CMK (cell line): ENCODE results near the gene SAMD10.

Source experiments
- DNase-seq: peaks from one replicate; pipeline ENCODE4 v3.0.0-alpha.2; 2010; ENCODE audit warnings: low read depth

SAMD10 gene

DNA sequence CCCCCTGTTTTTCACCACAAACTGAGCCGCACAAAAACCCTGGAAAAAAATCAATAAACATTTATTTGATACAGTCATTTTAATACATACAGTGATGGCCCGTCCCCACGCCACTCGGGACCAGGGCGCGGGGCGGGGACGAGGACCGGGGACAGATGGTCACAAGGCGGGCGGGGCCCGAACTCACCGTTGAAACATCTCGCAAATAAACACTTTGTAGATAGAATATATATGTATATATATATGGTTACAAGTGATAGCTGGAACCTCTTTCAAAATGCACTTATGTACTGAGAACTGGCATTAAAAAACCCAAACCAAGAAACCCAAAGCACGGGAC is 22.8 kb downstream of the SAMD10 start:
- DNase-seq, result no peak

DNA sequence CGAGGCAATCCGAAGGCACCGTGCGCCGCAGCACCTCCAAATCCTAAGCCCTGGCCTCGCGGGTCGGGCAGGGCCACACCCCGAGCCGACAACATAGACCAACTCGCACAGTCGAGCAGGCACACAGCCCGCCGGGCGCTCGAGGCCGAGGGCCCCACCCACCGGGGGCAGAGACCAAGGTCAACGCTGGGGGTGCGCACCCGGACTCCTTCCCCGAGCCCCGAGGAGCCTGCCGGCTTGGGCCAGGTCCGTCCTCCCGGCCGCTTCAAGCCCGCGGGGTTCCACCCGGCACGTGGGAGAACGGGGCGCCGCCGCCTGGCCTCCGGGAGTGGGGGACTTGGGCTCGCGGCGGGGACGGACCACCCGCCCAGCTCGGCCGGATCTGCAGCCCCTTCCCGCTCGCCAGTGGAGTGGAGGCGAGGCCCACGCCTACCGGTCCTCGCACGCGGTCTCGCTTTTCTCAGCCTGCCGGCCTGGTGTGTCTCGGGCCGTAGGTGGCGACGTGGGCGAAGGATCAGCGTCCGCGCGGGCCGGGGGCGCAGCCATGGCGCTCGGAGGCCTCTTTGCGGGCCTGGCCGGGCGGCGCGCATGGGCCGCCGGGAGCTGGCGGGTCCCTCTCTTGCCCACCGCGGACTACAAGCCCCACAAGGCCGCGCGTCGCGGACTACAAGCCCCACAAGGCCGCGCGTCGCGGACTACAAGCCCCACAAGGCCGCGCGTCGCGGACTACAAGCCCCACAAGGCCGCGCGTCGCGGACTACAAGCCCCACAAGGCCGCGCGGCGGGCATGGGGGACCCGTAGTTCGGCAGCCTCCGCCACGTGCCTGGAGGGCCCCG is 23.4 kb downstream of the SAMD10 start, which contains the start of gene UCKL1:
Gene UCKL1 (minus strand): TSS at position 590 of the 837 bp plus-strand sequence. CDS start 44 bp downstream, at position 546.
- peak; percentile 77 for DNase-seq

GRCh38 chr20:63955281-63955826 is 24.1 kb downstream of the SAMD10 start:
- no peak for DNase-seq

GRCh38 chr20:63953764-63954429 is 25.5 kb downstream of the SAMD10 start:
- DNase-seq, result no peak

DNA sequence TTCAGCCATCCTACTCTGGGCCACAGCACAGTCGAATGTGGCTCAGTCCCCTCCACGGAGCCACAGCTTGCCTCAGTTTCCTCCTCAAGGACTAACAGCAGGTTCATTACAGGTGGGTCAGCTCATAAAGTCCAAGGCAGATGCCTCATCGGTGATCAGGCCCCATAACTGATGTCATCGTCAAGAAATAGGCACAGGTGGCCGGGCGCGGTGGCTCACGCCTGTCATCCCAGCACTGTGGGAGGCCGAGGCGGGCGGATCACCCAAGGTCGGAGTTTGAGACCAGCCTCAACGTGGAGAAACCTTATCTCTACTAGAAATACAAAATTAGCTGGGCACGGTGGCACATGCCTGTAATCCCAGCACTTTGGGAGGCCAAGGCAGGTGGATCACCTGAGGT is 26.7 kb downstream of the SAMD10 start:
- DNase-seq, result no peak

DNA sequence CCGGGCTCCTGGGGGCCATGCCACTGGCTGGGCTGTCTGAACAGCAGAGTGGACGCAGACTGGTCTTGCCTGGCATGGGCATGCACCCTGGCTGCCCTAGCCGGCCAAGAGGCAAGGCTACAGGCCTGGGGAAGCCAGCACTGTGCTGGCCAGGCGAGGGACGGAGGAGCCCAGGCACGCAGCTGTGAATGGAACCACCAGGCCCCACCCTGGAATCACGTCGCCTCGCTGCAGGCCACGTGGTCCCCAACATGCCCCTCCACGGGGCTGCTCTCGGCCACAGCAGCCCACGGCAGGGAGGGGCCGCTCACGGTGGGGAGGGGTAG is 27.3 kb downstream of the SAMD10 start:
- no peak for DNase-seq

- DNase-seq, result no peak
Observed at GRCh38 chr20:63951398-63952209, 27.8 kb downstream of the SAMD10 start.

DNA sequence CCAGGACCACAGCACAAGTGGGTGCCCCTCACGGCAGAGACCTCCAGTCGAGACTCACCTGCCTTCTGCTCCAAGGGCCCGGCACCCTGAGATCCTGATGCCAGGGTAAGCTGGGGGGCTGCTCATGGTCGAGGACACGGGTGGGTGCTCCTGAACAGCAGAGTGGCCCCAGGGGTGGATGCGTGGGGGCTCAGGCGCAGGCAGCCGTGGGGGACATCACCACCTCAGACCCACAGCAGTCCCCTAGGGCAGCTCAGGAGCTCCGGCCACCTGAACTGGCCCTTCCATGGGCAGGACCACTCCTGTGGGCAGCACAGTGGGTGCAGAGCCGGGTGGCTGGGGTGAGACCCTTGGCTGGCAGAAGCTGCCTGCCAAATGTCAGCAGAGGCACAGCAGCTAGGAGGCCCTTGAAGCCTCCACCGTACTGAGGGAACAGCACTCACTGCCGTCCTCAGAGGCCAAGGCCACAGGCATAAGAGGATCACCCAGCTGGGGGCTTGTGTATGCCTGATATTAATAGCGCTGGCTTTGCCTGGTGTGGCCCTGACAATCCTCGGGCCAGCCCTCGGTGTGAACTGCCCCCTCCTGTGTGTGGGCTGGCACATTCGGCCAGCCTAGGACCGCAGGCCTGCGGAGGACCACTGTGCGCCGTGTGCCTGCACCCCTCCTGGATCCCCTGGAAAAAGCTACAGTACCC is 28.6 kb downstream of the SAMD10 start:
- no peak for DNase-seq

GRCh38 chr20:63947638-63948456 is 31.6 kb downstream of the SAMD10 start:
- DNase-seq, result no peak

- DNase-seq, result no peak
Observed at GRCh38 chr20:63946986-63947637, 32.3 kb downstream of the SAMD10 start.

DNA sequence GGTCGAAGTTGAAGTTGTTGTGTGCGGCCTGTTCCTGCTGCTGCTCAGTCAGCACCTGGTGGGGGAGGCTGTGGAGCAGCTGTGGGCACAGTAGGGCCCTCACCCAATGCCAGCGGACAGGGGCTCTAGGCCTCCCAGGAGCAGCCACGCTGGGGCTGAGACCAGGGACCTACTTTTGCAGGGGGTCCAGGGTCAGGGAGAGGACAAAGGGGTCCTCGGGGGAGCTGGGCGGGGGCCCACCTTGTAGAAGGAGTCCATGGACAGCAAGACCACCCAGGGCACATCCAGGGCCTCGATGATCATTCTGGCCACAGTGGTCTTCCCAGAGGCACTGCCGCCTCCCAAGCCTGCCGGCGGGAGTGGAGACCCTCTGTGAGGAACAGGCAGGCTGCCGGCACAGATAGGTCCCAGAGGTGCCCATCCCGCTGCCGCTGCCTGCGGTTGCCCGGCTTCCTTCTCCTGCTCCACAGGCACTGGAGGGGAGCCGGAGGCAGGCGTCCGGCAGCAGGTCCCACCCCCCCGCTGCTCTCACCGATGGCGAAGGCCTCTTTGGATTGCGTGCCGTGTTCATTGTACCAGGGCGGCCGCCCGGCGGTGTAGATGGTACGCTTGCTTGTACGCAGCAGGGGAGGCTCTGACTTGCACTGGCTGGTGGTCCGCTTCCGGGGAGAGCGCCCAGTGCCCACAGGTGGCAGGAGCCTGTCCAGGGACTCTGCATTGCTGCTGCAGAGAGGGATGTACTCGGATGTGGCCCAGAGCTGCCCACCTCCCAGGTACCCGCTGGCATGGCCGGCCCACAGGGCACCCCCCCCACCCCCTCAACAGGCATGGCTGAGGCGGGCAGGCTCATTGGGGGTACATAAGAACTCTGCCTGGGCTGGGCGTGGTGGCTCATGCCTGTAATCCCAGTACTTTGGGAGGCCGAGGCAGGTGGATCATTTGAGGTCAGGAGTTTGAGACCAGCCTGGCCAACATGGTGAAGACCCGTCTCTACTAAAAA is 33.2 kb downstream of the SAMD10 start:
- no peak for DNase-seq

DNA sequence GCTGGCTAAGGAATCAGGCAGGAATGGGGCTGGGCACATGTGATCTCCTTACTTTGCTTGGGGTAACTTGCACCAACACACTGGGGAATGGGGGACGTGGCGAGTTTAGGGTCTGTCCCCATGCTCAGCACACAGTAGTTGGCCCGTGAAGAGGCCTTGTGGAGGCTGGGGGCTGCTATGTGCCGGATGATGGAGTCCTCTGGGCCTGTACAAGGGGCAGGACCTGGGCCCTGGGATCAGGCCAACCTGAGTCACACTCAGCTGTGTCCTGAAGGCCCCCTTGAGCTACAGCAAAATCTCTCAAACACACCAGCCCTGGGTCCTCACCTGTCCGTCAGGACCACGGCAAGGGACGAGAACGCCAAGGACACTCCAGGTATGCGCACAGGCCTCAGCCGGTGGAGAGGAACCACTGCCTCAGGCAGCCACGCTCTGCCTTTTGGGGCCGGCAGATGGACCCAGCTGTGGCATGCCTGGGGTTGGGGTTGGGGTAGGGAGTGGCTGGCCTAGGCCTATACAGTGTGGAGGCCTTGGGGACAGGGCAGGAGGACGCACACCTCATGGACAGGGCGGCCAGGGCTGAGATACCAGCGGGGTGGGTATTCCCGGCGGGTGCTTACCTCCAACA is 34.3 kb downstream of the SAMD10 start:
- DNase-seq, result no peak

DNA sequence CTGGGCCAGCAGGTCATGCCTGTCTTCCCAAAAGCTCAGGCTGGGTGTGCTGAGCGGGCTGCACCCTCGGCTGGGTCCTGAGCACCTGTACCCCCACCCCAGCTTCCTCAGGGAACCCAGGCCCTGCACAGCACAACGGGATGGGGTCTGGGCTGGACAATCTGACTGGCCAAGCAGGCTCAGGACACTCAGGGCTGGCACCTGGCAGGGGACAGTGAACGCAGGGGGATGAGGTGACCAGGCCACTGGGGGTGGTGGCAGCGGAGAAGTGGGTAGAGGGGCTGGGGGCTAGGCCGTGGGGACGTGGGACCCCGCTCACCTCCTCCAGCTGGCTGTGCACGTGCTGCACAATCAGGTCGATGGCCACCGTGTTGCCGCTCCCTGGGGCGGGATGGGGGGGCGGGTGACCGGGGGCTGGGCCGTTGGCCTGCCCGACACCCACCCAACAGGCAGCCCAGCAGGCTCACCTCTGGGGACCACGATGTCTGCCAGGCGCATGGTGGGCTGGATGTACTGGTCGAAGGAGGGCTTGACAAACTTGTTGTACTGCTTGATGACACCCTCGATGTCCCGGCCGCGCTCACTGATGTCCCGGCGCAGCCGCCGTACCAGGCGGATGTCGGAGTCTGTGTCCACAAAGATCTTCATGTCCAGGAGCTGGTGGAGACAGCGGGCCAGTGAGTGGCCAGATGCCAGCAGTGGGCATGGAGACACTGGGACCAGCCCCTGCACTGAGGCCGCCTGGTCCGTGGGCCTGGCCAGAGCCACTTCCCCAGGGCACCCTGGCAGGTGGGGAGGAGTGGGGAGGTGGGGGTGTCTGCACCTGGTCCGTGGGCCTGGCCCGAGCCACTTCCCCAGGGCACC is 35.1 kb downstream of the SAMD10 start:
- DNase-seq, result no peak

DNA sequence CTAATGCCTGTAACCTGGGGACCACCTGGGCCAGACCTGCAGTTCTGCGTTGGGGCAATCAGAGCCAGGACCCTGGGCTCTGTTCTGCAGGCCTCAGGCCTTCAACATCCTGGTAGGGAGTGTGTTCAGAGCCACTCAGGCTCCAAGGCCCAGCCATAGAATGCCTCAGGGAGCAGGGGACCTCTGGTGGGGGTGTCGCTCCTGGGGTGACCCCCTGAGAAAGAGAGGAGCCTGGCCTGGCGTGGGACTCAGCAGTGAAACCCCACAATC is 35.7 kb downstream of the SAMD10 start:
- DNase-seq, result no peak

GRCh38 chr20:63942969-63943807 is 36.3 kb downstream of the SAMD10 start:
- no peak for DNase-seq

DNA sequence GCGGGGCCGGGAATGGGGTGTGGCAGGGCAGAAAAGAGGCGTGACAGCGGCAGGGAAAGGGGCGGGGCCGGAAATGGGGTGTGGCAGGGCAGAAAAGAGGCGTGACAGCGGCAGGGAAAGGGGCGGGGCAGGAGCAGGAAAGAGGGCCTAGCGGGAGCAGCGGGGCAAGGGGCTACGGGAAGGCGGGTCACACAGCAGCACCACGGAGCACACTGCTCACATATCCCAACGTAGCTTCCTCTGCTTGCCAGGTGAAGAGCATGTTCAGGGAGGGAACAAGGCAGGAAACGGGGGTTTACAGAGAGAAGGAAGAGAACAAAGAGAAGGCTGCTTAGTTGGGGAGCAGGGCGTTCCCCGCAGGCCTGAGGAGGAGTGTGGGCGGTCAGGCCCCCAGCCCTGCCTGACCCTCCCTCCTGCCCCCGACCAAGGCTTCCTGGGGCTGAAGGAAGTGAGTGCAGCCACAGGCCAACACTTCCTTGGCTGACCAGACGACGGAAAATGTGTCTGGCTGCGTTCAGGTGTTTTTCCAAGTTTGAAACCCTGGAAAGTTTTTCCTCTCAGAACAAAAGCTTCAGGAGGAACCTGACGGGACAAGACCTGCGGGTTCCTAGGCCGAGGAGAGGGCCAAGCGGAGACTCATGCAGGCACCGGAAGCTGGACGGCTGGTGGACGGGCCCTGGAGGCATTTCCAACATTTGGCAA is 37.0 kb downstream of the SAMD10 start:
- no peak for DNase-seq
